ENCODE data around the gene TCAF2. TPM values are rescaled to one million over a fixed set of nuclear protein-coding genes. Genes with fewer than 3 reads are reported as not detected.
"Not testable (repeated sequence)": the region's sequence is repeated elsewhere in the genome, so short reads cannot be mapped to it uniquely, and the experiment has no call there.

The TCAF2 gene
- total and polyA plus RNA-seq, 7 experiments from 2014 or later, result 10.7 to 38.7 (median 20.2) TPM

- H3K9me3 ChIP-seq (ENCODE audit: control insufficient read depth in 2 of 3, low read length in 3 of 3); H3K27ac Mint-ChIP-seq; POLR2A ChIA-PET; H3K4me1 Mint-ChIP-seq; H3K4me3 Mint-ChIP-seq; H3K36me3 Mint-ChIP-seq; H3K27me3 ChIP-seq (ENCODE audit: control insufficient read depth in 2 of 2, insufficient read depth in 2 of 2, low read length in 2 of 2); H3K4me3 ChIP-seq (ENCODE audit: low read length); ATAC-seq; H3K27me3 Mint-ChIP-seq; H3K4me1 ChIP-seq (ENCODE audit: control insufficient read depth in 2 of 2, insufficient read depth in 2 of 2, low read length in 2 of 2); H3K9me3 Mint-ChIP-seq; DNase-seq; H3K36me3 ChIP-seq (ENCODE audit: control insufficient read depth in 2 of 3, insufficient read depth in 3 of 3, low read length in 3 of 3); CTCF ChIA-PET; H3K27ac ChIP-seq (ENCODE audit: low read depth, low read length); intact Hi-C loops (cut with micrococcal nuclease): not testable (repeated sequence)
Measured at GRCh38 chr7:143633013-143633618, 12.3 kb downstream of the TCAF2 start.

- H3K36me3 ChIP-seq (ENCODE audit: control insufficient read depth in 2 of 3, insufficient read depth in 3 of 3, low read length in 3 of 3); intact Hi-C loops (cut with micrococcal nuclease); H3K36me3 Mint-ChIP-seq; H3K27ac ChIP-seq (ENCODE audit: low read depth, low read length); H3K9me3 ChIP-seq (ENCODE audit: control insufficient read depth in 2 of 3, low read length in 3 of 3); H3K9me3 Mint-ChIP-seq; CTCF ChIA-PET; H3K4me3 Mint-ChIP-seq; H3K4me1 Mint-ChIP-seq; DNase-seq; H3K4me1 ChIP-seq (ENCODE audit: control insufficient read depth in 2 of 2, insufficient read depth in 2 of 2, low read length in 2 of 2); H3K4me3 ChIP-seq (ENCODE audit: low read length); H3K27me3 Mint-ChIP-seq; POLR2A ChIA-PET; H3K27me3 ChIP-seq (ENCODE audit: control insufficient read depth in 2 of 2, insufficient read depth in 2 of 2, low read length in 2 of 2); H3K27ac Mint-ChIP-seq: not testable (repeated sequence)
- peak; percentile 76 for ATAC-seq
Measured at GRCh38 chr7:143635364-143636240, 14.8 kb downstream of the TCAF2 start.

GRCh38 chr7:143639372-143639771, 18.6 kb downstream of the TCAF2 start:
- H3K9me3 Mint-ChIP-seq; H3K4me3 ChIP-seq (ENCODE audit: low read length); H3K4me1 Mint-ChIP-seq; H3K27me3 ChIP-seq (ENCODE audit: control insufficient read depth in 2 of 2, insufficient read depth in 2 of 2, low read length in 2 of 2); H3K27ac ChIP-seq (ENCODE audit: low read depth, low read length); CTCF ChIA-PET; DNase-seq; H3K9me3 ChIP-seq (ENCODE audit: control insufficient read depth in 2 of 3, low read length in 3 of 3); H3K27me3 Mint-ChIP-seq; POLR2A ChIA-PET; H3K27ac Mint-ChIP-seq; H3K4me1 ChIP-seq (ENCODE audit: control insufficient read depth in 2 of 2, insufficient read depth in 2 of 2, low read length in 2 of 2); intact Hi-C loops (cut with micrococcal nuclease); H3K4me3 Mint-ChIP-seq; H3K36me3 ChIP-seq (ENCODE audit: control insufficient read depth in 2 of 3, insufficient read depth in 3 of 3, low read length in 3 of 3); H3K36me3 Mint-ChIP-seq: not testable (repeated sequence)
- peak; percentile 49 for ATAC-seq

GRCh38 chr7:143640528-143641189, 19.9 kb downstream of the TCAF2 start:
- H3K27ac ChIP-seq (ENCODE audit: low read depth, low read length); intact Hi-C loops (cut with micrococcal nuclease); CTCF ChIA-PET; H3K9me3 Mint-ChIP-seq; H3K27me3 Mint-ChIP-seq; DNase-seq; H3K36me3 ChIP-seq (ENCODE audit: control insufficient read depth in 2 of 3, insufficient read depth in 3 of 3, low read length in 3 of 3); H3K27ac Mint-ChIP-seq; H3K4me3 ChIP-seq (ENCODE audit: low read length); H3K4me3 Mint-ChIP-seq; H3K4me1 Mint-ChIP-seq; H3K27me3 ChIP-seq (ENCODE audit: control insufficient read depth in 2 of 2, insufficient read depth in 2 of 2, low read length in 2 of 2); ATAC-seq; H3K36me3 Mint-ChIP-seq; H3K4me1 ChIP-seq (ENCODE audit: control insufficient read depth in 2 of 2, insufficient read depth in 2 of 2, low read length in 2 of 2); H3K9me3 ChIP-seq (ENCODE audit: control insufficient read depth in 2 of 3, low read length in 3 of 3); POLR2A ChIA-PET: not testable (repeated sequence)

- H3K27ac ChIP-seq (ENCODE audit: low read depth, low read length); H3K4me1 ChIP-seq (ENCODE audit: control insufficient read depth in 2 of 2, insufficient read depth in 2 of 2, low read length in 2 of 2); intact Hi-C loops (cut with micrococcal nuclease); H3K9me3 ChIP-seq (ENCODE audit: control insufficient read depth in 2 of 3, low read length in 3 of 3); H3K27me3 Mint-ChIP-seq; H3K4me3 Mint-ChIP-seq; POLR2A ChIA-PET; H3K27me3 ChIP-seq (ENCODE audit: control insufficient read depth in 2 of 2, insufficient read depth in 2 of 2, low read length in 2 of 2); CTCF ChIA-PET; H3K27ac Mint-ChIP-seq; DNase-seq; ATAC-seq; H3K36me3 Mint-ChIP-seq; H3K4me1 Mint-ChIP-seq; H3K9me3 Mint-ChIP-seq; H3K36me3 ChIP-seq (ENCODE audit: control insufficient read depth in 2 of 3, insufficient read depth in 3 of 3, low read length in 3 of 3); H3K4me3 ChIP-seq (ENCODE audit: low read length): not testable (repeated sequence)
Measured at GRCh38 chr7:143646598-143646997, 25.8 kb downstream of the TCAF2 start.

GRCh38 chr7:143649902-143650301, 29.1 kb downstream of the TCAF2 start:
- H3K4me1 Mint-ChIP-seq; H3K9me3 Mint-ChIP-seq; H3K27me3 Mint-ChIP-seq; ATAC-seq; H3K27ac ChIP-seq (ENCODE audit: low read depth, low read length); POLR2A ChIA-PET; DNase-seq; H3K27ac Mint-ChIP-seq; H3K27me3 ChIP-seq (ENCODE audit: control insufficient read depth in 2 of 2, insufficient read depth in 2 of 2, low read length in 2 of 2); H3K36me3 ChIP-seq (ENCODE audit: control insufficient read depth in 2 of 3, insufficient read depth in 3 of 3, low read length in 3 of 3); CTCF ChIA-PET; H3K36me3 Mint-ChIP-seq; intact Hi-C loops (cut with micrococcal nuclease); H3K4me1 ChIP-seq (ENCODE audit: control insufficient read depth in 2 of 2, insufficient read depth in 2 of 2, low read length in 2 of 2); H3K9me3 ChIP-seq (ENCODE audit: control insufficient read depth in 2 of 3, low read length in 3 of 3); H3K4me3 Mint-ChIP-seq; H3K4me3 ChIP-seq (ENCODE audit: low read length): not testable (repeated sequence)

GRCh38 chr7:143650447-143650846, 29.7 kb downstream of the TCAF2 start:
- H3K9me3 ChIP-seq (ENCODE audit: control insufficient read depth in 2 of 3, low read length in 3 of 3); H3K27ac Mint-ChIP-seq; H3K4me1 Mint-ChIP-seq; POLR2A ChIA-PET; H3K4me3 Mint-ChIP-seq; H3K36me3 ChIP-seq (ENCODE audit: control insufficient read depth in 2 of 3, insufficient read depth in 3 of 3, low read length in 3 of 3); H3K4me3 ChIP-seq (ENCODE audit: low read length); H3K36me3 Mint-ChIP-seq; H3K27me3 Mint-ChIP-seq; H3K27me3 ChIP-seq (ENCODE audit: control insufficient read depth in 2 of 2, insufficient read depth in 2 of 2, low read length in 2 of 2); H3K9me3 Mint-ChIP-seq; DNase-seq; H3K4me1 ChIP-seq (ENCODE audit: control insufficient read depth in 2 of 2, insufficient read depth in 2 of 2, low read length in 2 of 2); H3K27ac ChIP-seq (ENCODE audit: low read depth, low read length); ATAC-seq; intact Hi-C loops (cut with micrococcal nuclease); CTCF ChIA-PET: not testable (repeated sequence)

All from naive thymus-derived CD4-positive, alpha-beta T cell (primary cell).